Osteoblast (primary cell): ENCODE measurements around the gene CACNA1I. TPM values are rescaled to one million over a fixed set of nuclear protein-coding genes. Genes with fewer than 3 reads are reported as not detected.

Experiments
- DNase-seq: peaks from one replicate; pipeline ENCODE4 v3.0.0; 2011; ENCODE audit warnings: low spot score, mixed read lengths; ENCODE audit not compliant: insufficient read length; ENCODE audit errors: missing footprints
- H2AFZ ChIP-seq: 2 replicates; pipeline ENCODE4 v1.6.0; 2011; ENCODE audit warnings: mild to moderate bottlenecking, low read length
- H3K27ac ChIP-seq: 2 replicates; pipeline ENCODE4 v1.5.1; 2011; ENCODE audit warnings: mild to moderate bottlenecking, low read depth, low read length, moderate library complexity
- H3K27me3 ChIP-seq: 2 replicates; pipeline ENCODE4 v1.6.0; 2012; ENCODE audit warnings: mild to moderate bottlenecking, control low read depth, inconsistent platforms, low read length, moderate library complexity; ENCODE audit not compliant: insufficient read depth
- H3K36me3 ChIP-seq: 2 replicates; pipeline ENCODE4 v1.5.1; 2011; ENCODE audit warnings: mild to moderate bottlenecking, low read length, control low read depth, moderate library complexity; ENCODE audit not compliant: insufficient read depth
- H3K4me1 ChIP-seq: 2 replicates; pipeline ENCODE4 v1.5.1; 2011; ENCODE audit warnings: mild to moderate bottlenecking, low read length, control low read depth, moderate library complexity; ENCODE audit not compliant: insufficient read depth
- H3K4me2 ChIP-seq: 2 replicates; pipeline ENCODE4 v1.6.0; 2011; ENCODE audit warnings: mild to moderate bottlenecking, low read length; ENCODE audit not compliant: insufficient read depth
- H3K4me3 ChIP-seq: fragments of 200-600 bp; sonication (generic); 3 replicates; pipeline ENCODE4 v1.5.1; 2012; ENCODE audit warnings: mild to moderate bottlenecking, low read length, inconsistent platforms; ENCODE audit not compliant: insufficient read depth
- H3K79me2 ChIP-seq: 2 replicates; pipeline ENCODE4 v1.6.0; 2012; ENCODE audit warnings: mild to moderate bottlenecking, low read length, control low read depth, inconsistent platforms; ENCODE audit not compliant: insufficient read depth
- H3K9me3 ChIP-seq: 2 replicates; pipeline ENCODE4 v1.5.1; 2011; ENCODE audit warnings: low read depth, low read length, control low read depth
- H4K20me1 ChIP-seq: 2 replicates; pipeline ENCODE4 v1.6.0; 2012; ENCODE audit warnings: mild to moderate bottlenecking, low read length, control low read depth; ENCODE audit not compliant: insufficient read depth
- total RNA-seq: library from RNA; depleted of rRNA; stranded (reverse); fragments of >200 nt; gene quantifications from 2 replicates; pipeline ENCODE4 v1.2.3, GENCODE V29; 2012
- TF ChIP-seq, protein P1 (sequence below): IDR thresholded peaks from 2 replicates; pipeline ENCODE4 v1.5.1; 2011; ENCODE audit warnings: mild to moderate bottlenecking, low read depth, low read length, moderate library complexity; ENCODE audit errors: extremely low read depth

Gene CACNA1I
- total RNA-seq, 1 donor = under 0.01 TPM

DNA sequence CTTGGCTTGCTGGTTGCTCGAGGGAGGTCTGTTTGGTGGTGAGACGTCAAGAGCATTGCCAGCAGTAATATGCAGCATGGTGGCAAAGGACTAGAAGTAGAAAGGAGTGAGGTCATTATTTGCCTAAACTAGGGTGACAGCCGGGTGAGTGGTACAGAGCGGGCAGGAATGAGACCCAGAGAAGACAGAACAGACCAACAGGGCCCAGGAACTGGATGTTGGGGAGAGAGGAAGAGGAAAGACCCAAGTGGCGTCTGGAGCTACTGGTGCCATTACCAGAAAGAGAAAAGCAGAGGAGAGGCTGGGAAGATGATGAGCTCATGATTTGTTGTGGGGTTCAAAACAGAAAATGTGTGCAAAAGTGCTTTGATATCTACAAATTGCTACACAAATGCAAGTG, 164.3 kb downstream of the CACNA1I start:
- Histone ChIP-seq H3K9me3 (no peaks in the 10 kb centered on the region), H3K4me2 (no peak overlapping the region), H3K79me2 (no peaks in the 10 kb centered on the region), H4K20me1 (no peaks in the 10 kb centered on the region), H3K4me1 (no peaks in the 10 kb centered on the region), H3K36me3 (no peaks in the 10 kb centered on the region), H3K27me3 (peaks cover 36% of the 10 kb centered on the region), H3K27ac (no peak overlapping the region), H2AFZ (no peak overlapping the region), H3K4me3 (no peak overlapping the region)
- DNase-seq = no peak
- TF ChIP-seq, protein P1, sequence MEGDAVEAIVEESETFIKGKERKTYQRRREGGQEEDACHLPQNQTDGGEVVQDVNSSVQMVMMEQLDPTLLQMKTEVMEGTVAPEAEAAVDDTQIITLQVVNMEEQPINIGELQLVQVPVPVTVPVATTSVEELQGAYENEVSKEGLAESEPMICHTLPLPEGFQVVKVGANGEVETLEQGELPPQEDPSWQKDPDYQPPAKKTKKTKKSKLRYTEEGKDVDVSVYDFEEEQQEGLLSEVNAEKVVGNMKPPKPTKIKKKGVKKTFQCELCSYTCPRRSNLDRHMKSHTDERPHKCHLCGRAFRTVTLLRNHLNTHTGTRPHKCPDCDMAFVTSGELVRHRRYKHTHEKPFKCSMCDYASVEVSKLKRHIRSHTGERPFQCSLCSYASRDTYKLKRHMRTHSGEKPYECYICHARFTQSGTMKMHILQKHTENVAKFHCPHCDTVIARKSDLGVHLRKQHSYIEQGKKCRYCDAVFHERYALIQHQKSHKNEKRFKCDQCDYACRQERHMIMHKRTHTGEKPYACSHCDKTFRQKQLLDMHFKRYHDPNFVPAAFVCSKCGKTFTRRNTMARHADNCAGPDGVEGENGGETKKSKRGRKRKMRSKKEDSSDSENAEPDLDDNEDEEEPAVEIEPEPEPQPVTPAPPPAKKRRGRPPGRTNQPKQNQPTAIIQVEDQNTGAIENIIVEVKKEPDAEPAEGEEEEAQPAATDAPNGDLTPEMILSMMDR = no peak

DNA sequence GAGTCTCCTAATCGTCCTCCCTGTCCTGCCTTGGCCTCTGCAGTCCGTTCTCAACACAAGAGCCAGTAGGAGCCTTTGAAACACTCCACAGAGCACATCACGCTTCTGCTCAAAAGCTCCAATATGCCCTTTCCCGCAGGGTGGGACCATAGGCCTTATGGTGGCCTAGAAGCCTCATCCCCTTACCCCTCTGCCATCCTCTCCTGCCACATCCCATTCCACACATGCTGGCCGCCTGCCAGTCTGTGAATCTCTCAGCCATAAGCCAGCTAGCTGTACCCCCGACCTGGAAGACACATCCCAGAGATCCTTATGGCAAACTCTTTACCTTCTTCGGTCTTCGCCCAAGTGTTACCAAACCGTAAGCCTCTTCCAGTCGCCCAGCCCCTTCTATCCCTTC, 165.2 kb downstream of the CACNA1I start:
- Histone ChIP-seq H3K79me2 (no peaks in the 10 kb centered on the region), H3K27ac (no peak overlapping the region), H3K27me3 (peaks cover 36% of the 10 kb centered on the region), H3K36me3 (no peaks in the 10 kb centered on the region), H4K20me1 (no peaks in the 10 kb centered on the region), H2AFZ (no peak overlapping the region), H3K4me2 (no peak overlapping the region), H3K4me1 (no peaks in the 10 kb centered on the region), H3K4me3 (no peak overlapping the region), H3K9me3 (no peaks in the 10 kb centered on the region)
- TF ChIP-seq, protein P1 = no peak
- DNase-seq = no peak

DNA sequence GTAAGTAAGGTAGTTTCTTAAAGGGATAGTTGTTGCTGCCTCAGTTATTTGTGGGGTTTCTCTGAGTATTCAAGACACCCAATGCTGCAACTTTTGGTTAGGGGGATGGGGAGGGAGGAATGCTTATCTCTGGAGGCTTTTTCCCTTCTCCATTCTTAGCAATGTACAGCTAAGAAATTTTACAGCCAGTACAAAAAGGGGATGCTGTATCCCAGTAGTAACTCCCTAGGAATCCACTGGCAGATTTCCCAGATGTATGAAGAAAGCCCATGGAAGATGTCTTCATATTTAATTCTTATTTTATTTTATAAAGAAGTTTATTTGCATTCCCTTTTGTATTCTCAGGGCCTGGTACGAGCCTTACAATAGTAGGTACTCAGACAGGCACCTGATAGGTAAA, 168.2 kb downstream of the CACNA1I start:
- peak; percentile 70 for DNase-seq
- Histone ChIP-seq H3K9me3 (no peaks in the 10 kb centered on the region), H3K27me3 (peaks cover 26% of the 10 kb centered on the region), H4K20me1 (no peaks in the 10 kb centered on the region), H3K36me3 (no peaks in the 10 kb centered on the region), H3K79me2 (no peaks in the 10 kb centered on the region), H3K4me3 (no peak overlapping the region), H3K4me2 (no peak overlapping the region), H3K27ac (no peak overlapping the region), H2AFZ (no peak overlapping the region), H3K4me1 (no peaks in the 10 kb centered on the region)
- TF ChIP-seq, protein P1 = no peak

Other genes starting within 250 kb of the CACNA1I start
- 2.1 and 3.6 TPM in 2 replicates for gene SYNGR1, start 220.8 kb upstream of the CACNA1I start, total RNA-seq
- gene TAB1, start 171.0 kb upstream of the CACNA1I start, total RNA-seq = 12.7 TPM in 2 replicates
- gene MGAT3, start 113.7 kb upstream of the CACNA1I start, total RNA-seq = under 0.01 TPM in 1 of 2 replicates, not detected in the other
- gene MIEF1, start 68.5 kb upstream of the CACNA1I start, total RNA-seq = 21.8 and 23.5 TPM in 2 replicates
- 494 and 590 TPM in 2 replicates for gene ATF4, start 50.2 kb upstream of the CACNA1I start, total RNA-seq
- 25.9 and 34.7 TPM in 2 replicates for gene RPS19BP1, start 38.0 kb upstream of the CACNA1I start, total RNA-seq